ENCODE results near the gene NCKAP5.

DNA sequence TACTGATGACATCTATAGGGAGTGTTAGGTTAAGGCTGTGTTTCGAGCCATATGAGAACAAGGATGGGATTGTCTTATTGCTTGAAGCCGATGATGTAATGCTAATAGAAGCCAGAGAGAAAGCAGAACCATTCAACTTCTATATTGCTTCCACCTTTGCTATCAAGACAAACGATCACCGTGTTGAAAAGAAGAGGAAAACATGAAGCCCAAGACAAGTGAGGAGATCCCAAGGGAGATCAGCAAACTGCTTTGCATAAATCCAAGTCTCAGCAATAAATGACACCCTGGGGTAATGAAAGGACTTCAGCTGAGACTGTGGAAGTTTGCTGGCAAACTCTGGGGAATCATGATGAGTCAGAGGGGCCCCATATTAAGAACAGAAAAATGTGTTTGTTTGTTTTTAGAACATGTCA is 206.2 kb downstream of the NCKAP5 start:
- no peak for TF ChIP-seq ZNF7 (CRISPR knock-in tag; IDR thresholded peaks at IDR 0.05)
- TF ChIP-seq ZSCAN30 (CRISPR knock-in tag; IDR thresholded peaks at IDR 0.05) = no peak
- TF ChIP-seq SIN3A (IDR thresholded peaks at IDR 0.05; ENCODE audit: borderline replicate concordance, low read depth, low read length) = no peak
- no peak for TF ChIP-seq ATF7-NPFF (CRISPR knock-in tag; IDR thresholded peaks at IDR 0.05; ENCODE audit: low read depth)
- TF ChIP-seq PAF1 (CRISPR knock-in tag; IDR thresholded peaks at IDR 0.05) = no peak
- TF ChIP-seq ZNF263 (CRISPR knock-in tag; IDR thresholded peaks at IDR 0.05) = no peak

Data from HepG2 (cell line).